ENCODE data around the gene CHST13. TPM values are rescaled to one million over a fixed set of nuclear protein-coding genes. Genes with fewer than 3 reads are reported as not detected.

Gene CHST13
- total and polyA plus RNA-seq, 4 donors: 0.28 to 0.44 (median 0.30) TPM; not detected in 1

DNA sequence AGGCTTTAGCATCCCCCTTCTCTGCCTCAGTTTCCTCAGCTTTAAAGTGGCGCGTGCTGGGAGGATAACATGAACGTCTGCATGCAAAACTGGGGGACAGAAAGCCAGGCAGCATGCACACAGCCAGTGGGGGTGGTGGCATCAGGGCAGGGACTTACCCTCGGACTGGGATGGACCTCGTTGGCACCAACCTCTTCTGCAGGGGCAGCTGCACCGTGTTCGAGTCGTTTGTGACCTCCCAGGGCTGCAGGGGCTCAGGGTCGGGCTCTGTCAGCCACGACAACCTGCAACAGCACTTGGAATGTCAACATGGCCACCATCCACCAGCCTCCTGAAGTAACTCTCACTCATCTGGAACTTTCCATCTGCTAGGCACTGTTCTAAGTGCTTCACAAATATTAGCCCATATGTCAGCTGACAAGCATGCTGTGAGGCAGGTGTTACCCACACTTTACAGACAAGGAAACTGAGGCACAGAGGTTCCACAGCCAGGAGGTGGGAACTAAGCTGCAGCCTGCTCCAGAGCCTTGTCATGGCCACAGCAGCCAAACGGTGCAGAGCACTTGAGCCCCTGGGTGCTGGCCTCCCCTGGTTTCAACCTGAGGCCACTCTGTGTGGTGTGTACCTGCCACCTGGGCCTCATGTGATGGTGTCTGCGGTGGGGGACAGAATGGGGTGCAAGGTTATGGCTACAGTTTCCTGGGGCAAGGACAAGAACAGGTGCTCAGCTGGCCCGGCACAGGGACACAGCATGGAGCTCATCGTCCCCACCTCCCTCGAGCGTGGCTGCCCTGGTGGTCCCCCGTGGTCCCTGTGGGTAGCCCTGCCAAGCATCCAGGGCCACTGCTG is 28.1 kb downstream of the CHST13 start:
- no peaks in the 10 kb centered on the region for H3K9me3 ChIP-seq (ENCODE audit: control insufficient read depth, insufficient read depth, low read length)
- peaks cover 45% of the 10 kb centered on the region for H3K4me1 ChIP-seq (ENCODE audit: control insufficient read depth, insufficient read depth, low read length)
- no peak overlapping the region for H3K4me3 ChIP-seq (ENCODE audit: low read depth, low read length)
- H3K27me3 ChIP-seq (ENCODE audit: control insufficient read depth, insufficient read depth, low read length): no peaks in the 10 kb centered on the region
- no peaks in the 10 kb centered on the region for H3K36me3 ChIP-seq (ENCODE audit: control insufficient read depth, insufficient read depth, low read length)
- 67% methylated on average over 17 of the region's 17 CpGs for WGBS (ENCODE audit: insufficient coverage)
- no peak overlapping the region for H3K27ac ChIP-seq (ENCODE audit: low read depth, low read length)
- DNase-seq (ENCODE audit: low read depth in 4 of 6, low spot score in 6 of 6): no peak

DNA sequence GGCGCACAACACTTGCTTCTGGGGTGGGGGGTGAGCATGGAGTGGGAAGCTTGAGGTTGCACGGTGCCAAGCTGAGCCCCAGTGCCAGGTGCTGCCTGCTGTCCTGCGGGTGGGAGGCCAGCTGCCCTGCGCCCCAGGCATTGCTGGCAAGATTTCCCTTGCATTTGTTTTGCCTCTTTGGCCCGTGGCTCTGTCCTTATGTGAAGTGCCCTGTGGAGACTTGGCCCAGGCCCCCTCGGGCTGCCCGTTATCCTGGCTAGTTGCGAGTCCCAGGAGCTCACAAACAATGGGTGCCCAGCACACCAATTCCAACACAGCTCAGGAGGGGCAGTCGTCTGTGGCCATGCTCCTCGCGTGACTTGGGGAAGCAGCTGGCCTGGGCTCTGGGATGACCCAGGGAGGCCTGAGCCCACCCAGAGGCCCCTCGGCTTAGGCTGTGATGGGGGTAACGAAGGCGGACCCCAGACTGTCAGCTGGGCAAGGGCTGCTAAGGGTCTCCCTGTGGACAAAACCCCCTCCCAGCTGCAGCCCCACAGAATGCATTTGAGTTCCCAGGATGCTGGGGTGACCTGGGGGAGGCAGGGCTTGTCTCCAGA is 28.8 kb downstream of the CHST13 start:
- 52% methylated on average over 12 of the region's 14 CpGs for WGBS (ENCODE audit: insufficient coverage)
- H3K27me3 ChIP-seq (ENCODE audit: control insufficient read depth, insufficient read depth, low read length): no peaks in the 10 kb centered on the region
- H3K4me3 ChIP-seq (ENCODE audit: low read depth, low read length): no peak overlapping the region
- no peak for DNase-seq (ENCODE audit: low read depth in 4 of 6, low spot score in 6 of 6)
- peaks cover 45% of the 10 kb centered on the region for H3K4me1 ChIP-seq (ENCODE audit: control insufficient read depth, insufficient read depth, low read length)
- H3K36me3 ChIP-seq (ENCODE audit: control insufficient read depth, insufficient read depth, low read length): no peaks in the 10 kb centered on the region
- H3K9me3 ChIP-seq (ENCODE audit: control insufficient read depth, insufficient read depth, low read length): no peaks in the 10 kb centered on the region
- no peak overlapping the region for H3K27ac ChIP-seq (ENCODE audit: low read depth, low read length)

- peaks cover 41% of the 10 kb centered on the region for H3K4me1 ChIP-seq (ENCODE audit: control insufficient read depth, insufficient read depth, low read length)
- DNase-seq (ENCODE audit: low read depth in 4 of 6, low spot score in 6 of 6): no peak
- no peaks in the 10 kb centered on the region for H3K27me3 ChIP-seq (ENCODE audit: control insufficient read depth, insufficient read depth, low read length)
Measured at GRCh38 chr3:126553284-126554084, 29.5 kb downstream of the CHST13 start.

GRCh38 chr3:126554560-126555525 is 30.9 kb downstream of the CHST13 start:
- WGBS (ENCODE audit: insufficient coverage): 88% methylated on average over 17 of the region's 19 CpGs
- Histone ChIP-seq H3K9me3 (ENCODE audit: control insufficient read depth, insufficient read depth, low read length) (no peaks in the 10 kb centered on the region), H3K36me3 (ENCODE audit: control insufficient read depth, insufficient read depth, low read length) (no peaks in the 10 kb centered on the region), H3K27me3 (ENCODE audit: control insufficient read depth, insufficient read depth, low read length) (no peaks in the 10 kb centered on the region), H3K4me3 (ENCODE audit: low read depth, low read length) (no peak overlapping the region), H3K27ac (ENCODE audit: low read depth, low read length) (no peak overlapping the region), H3K4me1 (ENCODE audit: control insufficient read depth, insufficient read depth, low read length) (peaks cover 34% of the 10 kb centered on the region)
- no peak for DNase-seq (ENCODE audit: low read depth in 4 of 6, low spot score in 6 of 6)

More at GRCh38 chr3:126553284-126554084, 29.5 kb downstream of the CHST13 start:
- Histone ChIP-seq H3K27ac (ENCODE audit: low read depth, low read length) (no peak overlapping the region), H3K4me3 (ENCODE audit: low read depth, low read length) (no peak overlapping the region), H3K36me3 (ENCODE audit: control insufficient read depth, insufficient read depth, low read length) (no peaks in the 10 kb centered on the region), H3K9me3 (ENCODE audit: control insufficient read depth, insufficient read depth, low read length) (no peaks in the 10 kb centered on the region)
- 90% methylated on average over 18 of the region's 19 CpGs for WGBS (ENCODE audit: insufficient coverage)

- Histone ChIP-seq H3K4me3 (ENCODE audit: low read depth, low read length) (no peak overlapping the region), H3K9me3 (ENCODE audit: control insufficient read depth, insufficient read depth, low read length) (no peaks in the 10 kb centered on the region), H3K27ac (ENCODE audit: low read depth, low read length) (no peak overlapping the region), H3K27me3 (ENCODE audit: control insufficient read depth, insufficient read depth, low read length) (no peaks in the 10 kb centered on the region), H3K36me3 (ENCODE audit: control insufficient read depth, insufficient read depth, low read length) (no peaks in the 10 kb centered on the region), H3K4me1 (ENCODE audit: control insufficient read depth, insufficient read depth, low read length) (peaks cover 22% of the 10 kb centered on the region)
- no peak for DNase-seq (ENCODE audit: low read depth in 4 of 6, low spot score in 6 of 6)
- WGBS (ENCODE audit: insufficient coverage): 79% methylated on average over 8 of the region's 10 CpGs
Measured at GRCh38 chr3:126555795-126556636, 32.1 kb downstream of the CHST13 start.

GRCh38 chr3:126556637-126557414 is 32.9 kb downstream of the CHST13 start:
- Histone ChIP-seq H3K36me3 (ENCODE audit: control insufficient read depth, insufficient read depth, low read length) (no peaks in the 10 kb centered on the region), H3K27ac (ENCODE audit: low read depth, low read length) (no peak overlapping the region), H3K27me3 (ENCODE audit: control insufficient read depth, insufficient read depth, low read length) (no peaks in the 10 kb centered on the region), H3K9me3 (ENCODE audit: control insufficient read depth, insufficient read depth, low read length) (no peaks in the 10 kb centered on the region), H3K4me3 (ENCODE audit: low read depth, low read length) (no peak overlapping the region), H3K4me1 (ENCODE audit: control insufficient read depth, insufficient read depth, low read length) (peaks cover 14% of the 10 kb centered on the region)
- DNase-seq (ENCODE audit: low read depth in 4 of 6, low spot score in 6 of 6): no peak
- 97% methylated on average over 8 of the region's 8 CpGs for WGBS (ENCODE audit: insufficient coverage)

- H3K4me3 ChIP-seq (ENCODE audit: low read depth, low read length): no peak overlapping the region
- no peaks in the 10 kb centered on the region for H3K27me3 ChIP-seq (ENCODE audit: control insufficient read depth, insufficient read depth, low read length)
- WGBS (ENCODE audit: insufficient coverage): 83% methylated on average over 11 of the region's 11 CpGs
- H3K4me1 ChIP-seq (ENCODE audit: control insufficient read depth, insufficient read depth, low read length): peaks cover 9% of the 10 kb centered on the region
- DNase-seq (ENCODE audit: low read depth in 4 of 6, low spot score in 6 of 6): no peak
- H3K27ac ChIP-seq (ENCODE audit: low read depth, low read length): no peak overlapping the region
- H3K36me3 ChIP-seq (ENCODE audit: control insufficient read depth, insufficient read depth, low read length): no peaks in the 10 kb centered on the region
- H3K9me3 ChIP-seq (ENCODE audit: control insufficient read depth, insufficient read depth, low read length): peaks cover under 1% of the 10 kb centered on the region
Measured at GRCh38 chr3:126557415-126557745, 33.4 kb downstream of the CHST13 start.

- no peak overlapping the region for H3K4me3 ChIP-seq (ENCODE audit: low read depth, low read length)
- no peaks in the 10 kb centered on the region for H3K27me3 ChIP-seq (ENCODE audit: control insufficient read depth, insufficient read depth, low read length)
- H3K4me1 ChIP-seq (ENCODE audit: control insufficient read depth, insufficient read depth, low read length): peaks cover 6% of the 10 kb centered on the region
- H3K27ac ChIP-seq (ENCODE audit: low read depth, low read length): no peak overlapping the region
- H3K36me3 ChIP-seq (ENCODE audit: control insufficient read depth, insufficient read depth, low read length): no peaks in the 10 kb centered on the region
- WGBS (ENCODE audit: insufficient coverage): 89% methylated on average over 4 of the region's 6 CpGs
- no peak for DNase-seq (ENCODE audit: low read depth in 4 of 6, low spot score in 6 of 6)
- H3K9me3 ChIP-seq (ENCODE audit: control insufficient read depth, insufficient read depth, low read length): peaks cover 1% of the 10 kb centered on the region
Measured at GRCh38 chr3:126557761-126558160, 33.8 kb downstream of the CHST13 start.
